Kidney glomerular epithelial cell (primary cell): Measurements from ENCODE around the gene FYN.

Experiments
- DNase-seq: peaks from one replicate; lab custom pipeline; 2025; lab: John Stamatoyannopoulos, UW

FYN gene

GRCh38 chr6:111880181-111880888, 7.1 kb upstream of the FYN start:
- peak; percentile 75 for DNase-seq

- no peak for DNase-seq
These were observed 2.5 kb upstream of the FYN start for GRCh38 chr6:111875741-111876140.

- DNase-seq, result no peak
These were observed 768 bp upstream of the FYN start for GRCh38 chr6:111874025-111874415.

- peak; percentile 20 for DNase-seq
These were observed 663 bp downstream of the FYN start for GRCh38 chr6:111872401-111873177.

GRCh38 chr6:111871725-111872400, 1.4 kb downstream of the FYN start:
- no peak for DNase-seq

GRCh38 chr6:111871207-111871606, 2.0 kb downstream of the FYN start:
- DNase-seq, result no peak

- DNase-seq, result no peak
These were observed 2.5 kb downstream of the FYN start for GRCh38 chr6:111870742-111871064.

- no peak for DNase-seq
These were observed 3.1 kb downstream of the FYN start for GRCh38 chr6:111870051-111870741.

- no peak for DNase-seq
These were observed 6.4 kb downstream of the FYN start for GRCh38 chr6:111866857-111867256.

- no peak for DNase-seq
These were observed 7.2 kb downstream of the FYN start for GRCh38 chr6:111865909-111866546.

- no peak for DNase-seq
These were observed 8.1 kb downstream of the FYN start for GRCh38 chr6:111865049-111865585.

GRCh38 chr6:111864138-111865048, 8.9 kb downstream of the FYN start:
- no peak for DNase-seq

- no peak for DNase-seq
These were observed 10.5 kb downstream of the FYN start for GRCh38 chr6:111862741-111863140.

- no peak for DNase-seq
These were observed 10.9 kb downstream of the FYN start for GRCh38 chr6:111862314-111862713.

- no peak for DNase-seq
These were observed 11.8 kb downstream of the FYN start for GRCh38 chr6:111861431-111861885.

- DNase-seq, result no peak
These were observed 14.9 kb downstream of the FYN start for GRCh38 chr6:111858347-111858746.

- DNase-seq, result no peak
These were observed 15.4 kb downstream of the FYN start for GRCh38 chr6:111857674-111858337.

GRCh38 chr6:111855753-111856152, 17.5 kb downstream of the FYN start:
- no peak for DNase-seq

GRCh38 chr6:111854683-111855082, 18.6 kb downstream of the FYN start:
- DNase-seq, result no peak

- DNase-seq, result no peak
These were observed 20.5 kb downstream of the FYN start for GRCh38 chr6:111852725-111853124.
